Measurements from ENCODE around the gene STK24.

Gene STK24

DNA sequence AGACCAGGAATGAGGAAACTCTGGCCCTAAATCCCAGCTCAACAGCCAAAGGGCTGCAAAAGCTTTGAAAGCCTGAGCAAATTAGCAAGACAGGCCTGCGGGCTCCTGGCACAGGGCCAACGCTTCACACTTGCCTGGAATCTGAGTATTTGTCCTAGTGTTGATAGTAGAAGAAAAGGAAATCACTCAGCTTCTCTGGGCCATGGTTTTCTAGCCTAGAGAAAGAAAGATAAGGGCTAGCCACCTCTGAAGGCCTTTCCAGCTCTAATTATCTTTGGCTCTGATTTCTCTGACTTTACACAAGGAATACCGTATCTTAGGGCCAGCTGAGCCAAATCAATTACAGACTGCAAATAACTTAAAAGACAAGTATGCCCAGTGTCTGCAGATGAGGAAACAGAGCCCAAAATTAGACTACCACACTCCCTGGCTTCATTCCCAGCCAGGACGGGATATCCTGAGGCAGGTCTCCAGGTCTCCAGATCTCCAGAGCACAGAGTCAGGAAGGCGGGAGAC, 69.6 kb downstream of the STK24 start:
- no peak for DNase-seq
- Mint-ChIP-seq H3K27me3 (ENCODE audit: low read depth, poor library complexity) (peaks cover 3% of the 10 kb centered on the region), H3K36me3 (ENCODE audit: low read depth) (peaks cover 33% of the 10 kb centered on the region), H3K9me3 (peaks cover 3% of the 10 kb centered on the region), H3K4me3 (no peak overlapping the region), H3K27ac (peak overlapping the region; percentile 78), H3K4me1 (peaks cover 77% of the 10 kb centered on the region)
- TF ChIP-seq, protein P1, sequence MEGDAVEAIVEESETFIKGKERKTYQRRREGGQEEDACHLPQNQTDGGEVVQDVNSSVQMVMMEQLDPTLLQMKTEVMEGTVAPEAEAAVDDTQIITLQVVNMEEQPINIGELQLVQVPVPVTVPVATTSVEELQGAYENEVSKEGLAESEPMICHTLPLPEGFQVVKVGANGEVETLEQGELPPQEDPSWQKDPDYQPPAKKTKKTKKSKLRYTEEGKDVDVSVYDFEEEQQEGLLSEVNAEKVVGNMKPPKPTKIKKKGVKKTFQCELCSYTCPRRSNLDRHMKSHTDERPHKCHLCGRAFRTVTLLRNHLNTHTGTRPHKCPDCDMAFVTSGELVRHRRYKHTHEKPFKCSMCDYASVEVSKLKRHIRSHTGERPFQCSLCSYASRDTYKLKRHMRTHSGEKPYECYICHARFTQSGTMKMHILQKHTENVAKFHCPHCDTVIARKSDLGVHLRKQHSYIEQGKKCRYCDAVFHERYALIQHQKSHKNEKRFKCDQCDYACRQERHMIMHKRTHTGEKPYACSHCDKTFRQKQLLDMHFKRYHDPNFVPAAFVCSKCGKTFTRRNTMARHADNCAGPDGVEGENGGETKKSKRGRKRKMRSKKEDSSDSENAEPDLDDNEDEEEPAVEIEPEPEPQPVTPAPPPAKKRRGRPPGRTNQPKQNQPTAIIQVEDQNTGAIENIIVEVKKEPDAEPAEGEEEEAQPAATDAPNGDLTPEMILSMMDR (IDR thresholded peaks at IDR 0.05) = no peak

DNA sequence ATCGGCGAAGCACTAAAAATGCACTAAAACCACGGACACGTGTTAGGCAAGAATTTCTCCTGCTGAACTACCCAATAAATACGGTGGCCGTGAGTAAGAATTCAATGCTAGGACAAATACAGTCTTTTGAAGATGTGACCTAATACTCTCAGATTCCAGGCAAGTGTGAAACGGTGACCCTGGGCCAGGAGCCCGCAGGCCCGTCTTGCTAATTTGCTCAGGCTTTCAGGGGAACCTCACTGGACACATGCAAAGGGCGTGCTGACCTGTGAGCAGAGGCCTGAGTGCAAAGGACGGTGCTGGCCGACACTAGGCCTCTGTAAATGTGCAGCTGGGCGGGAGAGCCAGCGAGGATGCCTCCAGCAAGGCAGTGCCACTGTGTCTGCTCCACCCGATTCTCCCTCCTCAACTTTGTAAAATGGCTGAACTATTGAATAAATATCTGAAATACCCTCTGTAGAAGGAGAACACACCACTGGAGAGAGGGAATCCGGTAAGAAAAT, 70.1 kb downstream of the STK24 start:
- H3K27me3 Mint-ChIP-seq (ENCODE audit: low read depth, poor library complexity) = peaks cover 3% of the 10 kb centered on the region
- H3K9me3 Mint-ChIP-seq = peaks cover 3% of the 10 kb centered on the region
- peak overlapping the region; percentile 35 for H3K4me3 Mint-ChIP-seq
- peaks cover 33% of the 10 kb centered on the region for H3K36me3 Mint-ChIP-seq (ENCODE audit: low read depth)
- H3K27ac Mint-ChIP-seq = peak overlapping the region; percentile 78
- H3K4me1 Mint-ChIP-seq = peaks cover 82% of the 10 kb centered on the region
- DNase-seq = no peak
- TF ChIP-seq, protein P1 (IDR thresholded peaks at IDR 0.05) = no peak

DNA sequence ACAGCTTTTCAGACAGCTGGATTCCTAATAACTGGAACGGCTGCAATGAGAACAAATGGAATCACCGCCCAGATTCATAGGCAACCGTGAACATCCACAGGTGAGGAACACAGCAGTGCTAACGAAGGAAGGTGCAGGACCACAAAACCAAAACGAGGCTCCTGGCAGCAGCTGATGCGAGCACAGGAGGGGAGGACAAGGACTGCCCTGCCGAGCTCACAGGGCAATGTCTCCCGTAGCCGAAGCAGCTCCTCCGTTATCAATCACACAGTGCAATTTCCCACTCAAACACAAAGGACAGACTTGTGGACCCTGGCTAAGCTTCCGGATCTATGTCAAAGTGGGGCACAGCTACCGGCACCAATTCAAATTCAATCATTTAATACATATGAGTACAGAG, 70.6 kb downstream of the STK24 start:
- Mint-ChIP-seq H3K4me3 (peak overlapping the region; percentile 35), H3K4me1 (peaks cover 87% of the 10 kb centered on the region), H3K27ac (peak overlapping the region; percentile 78), H3K36me3 (ENCODE audit: low read depth) (peaks cover 31% of the 10 kb centered on the region), H3K27me3 (ENCODE audit: low read depth, poor library complexity) (peaks cover 3% of the 10 kb centered on the region), H3K9me3 (peaks cover 3% of the 10 kb centered on the region)
- TF ChIP-seq, protein P1 (IDR thresholded peaks at IDR 0.05) = no peak
- no peak for DNase-seq

DNA sequence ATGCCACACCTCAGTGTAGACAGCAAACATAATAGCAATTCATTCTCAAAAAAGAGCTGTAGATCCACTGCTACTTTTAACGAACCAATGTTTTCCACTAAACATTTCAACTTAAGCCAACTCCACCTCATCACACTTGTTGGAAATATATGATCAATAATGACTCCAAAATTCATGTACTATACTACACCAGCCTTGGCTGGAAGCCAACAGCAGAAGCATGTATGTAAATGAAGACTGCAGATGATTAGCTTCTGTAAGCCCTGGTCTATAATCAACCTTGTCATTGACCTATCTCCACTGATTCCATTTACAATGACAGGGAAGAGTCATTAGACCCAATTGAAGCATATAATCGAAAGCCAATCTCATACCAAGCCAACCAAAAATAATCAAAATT, 71.7 kb downstream of the STK24 start:
- no peak for DNase-seq
- Mint-ChIP-seq H3K4me1 (peaks cover 97% of the 10 kb centered on the region), H3K4me3 (no peak overlapping the region), H3K9me3 (no peaks in the 10 kb centered on the region), H3K36me3 (ENCODE audit: low read depth) (peaks cover 28% of the 10 kb centered on the region), H3K27me3 (ENCODE audit: low read depth, poor library complexity) (peaks cover 3% of the 10 kb centered on the region), H3K27ac (no peak overlapping the region)
- TF ChIP-seq, protein P1 (IDR thresholded peaks at IDR 0.05) = no peak

DNA sequence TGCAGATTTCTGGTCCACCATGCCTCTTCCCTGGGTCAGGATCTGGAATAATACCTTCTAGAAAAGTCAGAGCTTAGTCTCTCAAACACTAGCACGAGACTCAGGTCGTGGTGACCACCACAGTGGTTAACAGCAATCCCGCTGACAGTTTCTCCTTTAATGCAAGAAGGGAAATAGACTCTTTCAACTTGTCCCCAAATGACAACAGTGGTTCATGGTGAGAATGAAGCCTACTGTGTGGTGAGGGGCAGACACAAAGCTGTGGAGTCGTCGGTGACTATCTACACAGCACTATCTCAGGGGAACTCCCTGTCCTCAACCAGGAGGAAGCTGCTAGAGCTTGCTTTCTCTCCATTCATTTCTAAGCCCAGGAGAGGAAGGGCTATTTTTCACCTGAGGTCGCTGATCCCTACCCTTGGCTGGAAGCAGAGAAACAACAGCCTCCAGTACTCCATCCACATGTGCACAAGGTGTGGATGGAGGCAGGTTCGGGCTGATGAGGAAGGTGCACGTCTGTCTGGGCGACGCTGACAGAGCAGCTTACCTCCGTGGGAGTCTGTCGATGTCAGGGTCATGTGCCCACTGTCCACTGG, 72.4 kb downstream of the STK24 start:
- TF ChIP-seq, protein P1 (IDR thresholded peaks at IDR 0.05) = no peak
- Mint-ChIP-seq H3K4me3 (peak overlapping the region; percentile 33), H3K9me3 (no peaks in the 10 kb centered on the region), H3K36me3 (ENCODE audit: low read depth) (peaks cover 34% of the 10 kb centered on the region), H3K27me3 (ENCODE audit: low read depth, poor library complexity) (peaks cover 3% of the 10 kb centered on the region), H3K27ac (peak overlapping the region; percentile 85), H3K4me1 (peaks cover 99% of the 10 kb centered on the region)
- no peak for DNase-seq

DNA sequence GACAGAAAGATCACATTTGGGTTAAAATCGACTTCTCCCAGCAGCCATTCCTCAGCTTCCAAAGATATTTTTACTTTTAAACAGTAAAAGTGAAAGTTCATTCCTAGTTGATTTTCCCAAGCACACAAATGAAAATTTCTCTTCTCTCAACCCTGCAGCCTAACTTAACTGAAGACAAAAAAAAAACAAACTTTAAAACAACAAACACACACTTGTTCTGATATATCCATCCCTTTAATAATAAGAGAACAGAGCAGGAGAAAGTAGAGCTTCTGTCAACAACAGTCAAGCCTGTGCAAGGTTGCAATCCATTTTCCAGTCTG, 72.9 kb downstream of the STK24 start:
- peaks cover 38% of the 10 kb centered on the region for H3K36me3 Mint-ChIP-seq (ENCODE audit: low read depth)
- H3K27ac Mint-ChIP-seq = peak overlapping the region; percentile 85
- peaks cover 96% of the 10 kb centered on the region for H3K4me1 Mint-ChIP-seq
- TF ChIP-seq, protein P1 (IDR thresholded peaks at IDR 0.05) = no peak
- peak overlapping the region; percentile 33 for H3K4me3 Mint-ChIP-seq
- H3K27me3 Mint-ChIP-seq (ENCODE audit: low read depth, poor library complexity) = peaks cover 3% of the 10 kb centered on the region
- no peaks in the 10 kb centered on the region for H3K9me3 Mint-ChIP-seq
- no peak for DNase-seq

All from nephron progenitor cell (in vitro differentiated cells).